Neural crest cell (in vitro differentiated cells): ENCODE data around the gene RNMT. TPM values are rescaled to one million over a fixed set of nuclear protein-coding genes. Genes with fewer than 3 reads are reported as not detected.

Experiments used
- DNase-seq: peaks from one replicate; pipeline ENCODE4 v3.0.0; 2021; ENCODE audit warnings: low read depth, mixed read lengths, low spot score
- H3K27ac Mint-ChIP-seq: one replicate; pipeline ENCODE4 v1.8.0; 2021; ENCODE audit warnings: mild to moderate bottlenecking, mixed read lengths; ENCODE audit not compliant: unreplicated experiment
- H3K27me3 Mint-ChIP-seq: 2 replicates; pipeline ENCODE4 v1.8.0; 2021; ENCODE audit warnings: low read depth, mild to moderate bottlenecking, mixed read lengths
- H3K36me3 Mint-ChIP-seq: 2 replicates; pipeline ENCODE4 v1.8.0; 2021; ENCODE audit warnings: low read depth, mild to moderate bottlenecking, mixed read lengths
- H3K4me1 Mint-ChIP-seq: 2 replicates; pipeline ENCODE4 v1.8.0; 2021; ENCODE audit warnings: mixed read lengths
- H3K4me3 Mint-ChIP-seq: one replicate; pipeline ENCODE4 v1.8.0; 2021; ENCODE audit warnings: mild to moderate bottlenecking, mixed read lengths
- H3K9me3 Mint-ChIP-seq: 2 replicates; pipeline ENCODE4 v1.8.0; 2021; ENCODE audit warnings: mixed read lengths
- CTCF ChIP-seq: fragments of 200-600 bp; sonication (generic); conservative IDR thresholded peaks from 2 replicates; pipeline ENCODE4 v1.5.0; 2021; ENCODE audit warnings: antibody characterized with exemption, mild to moderate bottlenecking
- total RNA-seq: library from RNA; stranded (reverse); gene quantifications from 2 replicates; pipeline ENCODE4 v1.2.1, GENCODE V29; 2021

Gene RNMT
- total RNA-seq, 1 donor from 2014 or later, result 35.8 TPM

- Mint-ChIP-seq H3K9me3 (peaks cover 10% of the 10 kb centered on the region), H3K4me3 (no peak overlapping the region), H3K36me3 (peaks cover 36% of the 10 kb centered on the region), H3K27ac (no peak overlapping the region), H3K4me1 (peaks cover 5% of the 10 kb centered on the region), H3K27me3 (no peaks in the 10 kb centered on the region)
- no peak for DNase-seq
- no peak for TF ChIP-seq CTCF
Observed at GRCh38 chr18:13710414-13710831, 16.1 kb upstream of the RNMT start.

DNA sequence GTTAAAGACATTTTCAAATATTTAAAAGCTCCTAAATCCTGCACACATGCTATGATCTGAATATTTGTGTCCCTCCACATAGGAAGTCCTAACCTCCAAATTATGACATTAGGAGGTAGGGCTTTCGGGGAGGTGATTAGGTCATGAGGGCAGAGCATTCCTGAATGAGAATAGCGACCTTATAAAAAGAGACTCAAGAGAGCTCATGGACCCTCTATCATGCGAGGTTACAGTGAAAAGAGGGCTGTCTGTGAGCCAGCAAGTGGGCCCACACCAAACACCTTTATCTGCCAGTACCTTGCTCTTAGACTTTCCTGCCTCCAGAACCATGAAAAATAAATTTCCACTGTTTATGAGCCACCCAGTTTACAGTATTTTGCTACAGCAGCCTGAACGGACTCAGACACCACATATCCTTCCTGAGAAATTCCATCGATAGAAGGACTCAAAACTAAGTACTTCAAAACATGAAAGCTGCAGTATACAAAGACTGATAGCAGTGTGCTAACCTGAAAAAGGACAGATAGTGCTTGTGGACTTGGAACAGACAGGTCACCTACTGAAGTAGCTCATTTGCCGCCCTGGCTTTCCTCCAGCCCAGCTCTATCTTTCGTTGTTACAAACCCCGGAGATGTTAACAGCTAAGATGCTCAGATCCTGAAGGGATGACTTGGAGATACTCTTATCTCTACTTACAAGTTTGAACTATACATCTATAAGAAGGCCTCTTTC is 13.9 kb upstream of the RNMT start:
- no peak for DNase-seq
- no peak for TF ChIP-seq CTCF
- peaks cover 26% of the 10 kb centered on the region for H3K36me3 Mint-ChIP-seq
- H3K4me3 Mint-ChIP-seq, result no peak overlapping the region
- H3K27ac Mint-ChIP-seq, result no peak overlapping the region
- peaks cover 5% of the 10 kb centered on the region for H3K4me1 Mint-ChIP-seq
- H3K27me3 Mint-ChIP-seq, result no peaks in the 10 kb centered on the region
- H3K9me3 Mint-ChIP-seq, result peaks cover 7% of the 10 kb centered on the region

DNA sequence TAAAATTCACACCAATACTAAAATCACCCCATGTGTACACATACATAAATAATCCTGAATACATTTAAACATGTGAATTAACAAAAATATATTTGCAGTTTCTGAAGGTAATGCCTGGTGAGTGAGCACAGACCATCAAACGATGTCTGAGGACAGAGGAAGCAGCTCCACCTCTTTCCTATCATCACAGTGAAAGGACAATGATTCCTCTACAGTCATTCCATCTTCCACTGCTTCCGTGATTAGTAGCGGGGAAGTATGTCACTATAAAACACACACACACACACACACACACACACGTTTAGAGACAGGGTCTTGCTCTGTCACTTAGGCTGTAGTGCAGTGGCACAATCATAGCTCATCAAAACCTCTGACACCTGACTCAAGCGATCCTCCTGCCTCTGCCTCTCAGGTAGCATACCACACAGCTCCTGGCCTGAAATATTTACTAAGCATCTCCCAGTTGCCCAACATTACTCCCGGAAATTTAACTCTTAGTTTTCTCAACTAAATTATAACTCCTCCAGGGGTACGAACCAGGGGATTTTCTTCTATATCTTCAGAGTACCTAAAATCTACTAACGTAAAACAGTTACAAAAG is 12.9 kb upstream of the RNMT start:
- Mint-ChIP-seq H3K4me1 (peaks cover 5% of the 10 kb centered on the region), H3K27me3 (no peaks in the 10 kb centered on the region), H3K9me3 (peaks cover 7% of the 10 kb centered on the region), H3K4me3 (no peak overlapping the region), H3K36me3 (peaks cover 23% of the 10 kb centered on the region), H3K27ac (no peak overlapping the region)
- TF ChIP-seq CTCF, result no peak
- DNase-seq, result no peak

DNA sequence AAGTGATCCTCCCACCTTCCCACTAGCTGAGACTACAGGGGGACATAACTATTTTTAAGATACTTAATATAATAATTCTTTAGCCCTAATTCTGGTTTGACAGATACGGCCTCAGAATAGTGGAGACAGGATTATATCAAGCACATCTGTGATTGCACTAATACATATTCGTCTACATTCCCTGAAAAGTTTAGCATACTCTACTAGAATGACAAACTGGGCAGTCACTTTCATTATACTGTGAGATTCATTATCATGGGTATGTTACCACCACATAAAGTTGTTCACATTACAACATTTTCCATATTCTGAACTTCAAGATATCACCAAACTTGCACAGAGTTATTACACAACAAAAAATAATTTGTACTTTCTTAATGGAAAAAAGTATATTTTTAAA is 11.1 kb upstream of the RNMT start:
- Mint-ChIP-seq H3K4me3 (no peak overlapping the region), H3K27ac (no peak overlapping the region), H3K9me3 (peaks cover 3% of the 10 kb centered on the region), H3K27me3 (no peaks in the 10 kb centered on the region), H3K4me1 (peaks cover 5% of the 10 kb centered on the region), H3K36me3 (peaks cover 15% of the 10 kb centered on the region)
- DNase-seq, result no peak
- no peak for TF ChIP-seq CTCF

DNA sequence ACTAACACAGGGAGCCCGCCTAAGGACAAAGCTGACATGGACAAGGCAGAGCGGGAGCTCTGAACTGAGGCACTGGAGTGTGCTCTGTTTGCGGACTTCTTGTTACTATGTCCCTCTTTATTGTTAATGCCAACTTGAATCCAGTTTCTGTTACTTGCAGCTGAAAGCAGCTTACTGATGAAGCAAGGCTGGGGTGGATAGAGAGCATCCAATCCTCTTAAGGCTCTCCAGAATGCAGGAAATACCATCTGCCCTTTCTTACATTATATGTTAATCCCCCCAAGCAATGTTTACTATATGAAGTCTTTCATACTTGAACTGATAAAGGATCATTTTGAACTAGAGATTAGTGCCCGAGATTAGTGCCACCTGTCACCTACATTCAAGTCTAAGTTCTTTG is 9.6 kb upstream of the RNMT start:
- DNase-seq, result no peak
- H3K4me3 Mint-ChIP-seq, result no peak overlapping the region
- no peaks in the 10 kb centered on the region for H3K27me3 Mint-ChIP-seq
- H3K4me1 Mint-ChIP-seq, result peaks cover under 1% of the 10 kb centered on the region
- no peak for TF ChIP-seq CTCF
- H3K27ac Mint-ChIP-seq, result no peak overlapping the region
- H3K36me3 Mint-ChIP-seq, result peaks cover 6% of the 10 kb centered on the region
- H3K9me3 Mint-ChIP-seq, result no peaks in the 10 kb centered on the region
